ENCODE data around the gene ADCY5. TPM values are rescaled to one million over a fixed set of nuclear protein-coding genes. Genes with fewer than 3 reads are reported as not detected.

The ADCY5 gene
- total RNA-seq, 1 experiment from 2014 or later, result 1.4 TPM

DNA sequence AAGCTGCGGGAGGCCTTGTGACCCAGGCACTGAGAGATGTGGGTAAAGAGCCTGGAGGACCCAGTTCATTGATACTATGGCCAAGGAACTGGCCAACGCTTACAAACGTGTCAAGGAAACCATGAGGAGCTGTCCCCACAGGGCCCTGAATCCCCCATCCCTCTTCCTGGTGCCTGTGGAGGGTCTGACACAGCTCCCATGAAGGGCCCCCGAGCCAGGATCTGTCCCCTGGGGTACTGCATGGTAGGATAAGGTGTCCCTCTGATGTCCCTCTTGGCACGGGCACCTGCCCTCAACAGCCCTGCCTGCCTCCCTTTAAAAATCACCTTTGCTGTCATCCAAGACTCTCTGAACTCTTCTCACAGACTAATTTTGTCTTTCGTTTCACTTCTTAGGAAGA, 122.4 kb downstream of the ADCY5 start:
- no peak for DNase-seq (ENCODE audit: low read depth, low spot score)
- intact Hi-C loops (cut with micrococcal nuclease; ENCODE audit: unreplicated experiment), result loop anchor here (5.0 kb wide), 1 partner anchor 231 kb away; no protein-coding TSS in a partner anchor
- Histone ChIP-seq H3K36me3 (ENCODE audit: control insufficient read depth, insufficient read depth, low read length) (no peaks in the 10 kb centered on the region), H3K27ac (ENCODE audit: low read length) (no peak overlapping the region), H3K9me3 (ENCODE audit: control insufficient read depth, insufficient read depth, low read depth, low read length) (no peaks in the 10 kb centered on the region), H3K27me3 (ENCODE audit: control insufficient read depth, insufficient read depth, low read length) (0 out of 2 replicates have a peak, but pooled peaks cover 2% of the 10 kb centered on the region), H3K4me3 (ENCODE audit: low read depth in 2 of 2, low read length in 2 of 2) (no peak overlapping the region), H3K4me1 (ENCODE audit: control insufficient read depth, insufficient read depth, low read length) (peaks cover 4% of the 10 kb centered on the region; the same call in 1 of the 2 replicates)
- ChIA-PET CTCF (no interaction called here), POLR2A (interaction anchor here (0.7 kb wide), 1 partner anchor 202 kb away, joined by 3 read pairs; no protein-coding TSS in a partner anchor)
- TF ChIP-seq, protein P1, sequence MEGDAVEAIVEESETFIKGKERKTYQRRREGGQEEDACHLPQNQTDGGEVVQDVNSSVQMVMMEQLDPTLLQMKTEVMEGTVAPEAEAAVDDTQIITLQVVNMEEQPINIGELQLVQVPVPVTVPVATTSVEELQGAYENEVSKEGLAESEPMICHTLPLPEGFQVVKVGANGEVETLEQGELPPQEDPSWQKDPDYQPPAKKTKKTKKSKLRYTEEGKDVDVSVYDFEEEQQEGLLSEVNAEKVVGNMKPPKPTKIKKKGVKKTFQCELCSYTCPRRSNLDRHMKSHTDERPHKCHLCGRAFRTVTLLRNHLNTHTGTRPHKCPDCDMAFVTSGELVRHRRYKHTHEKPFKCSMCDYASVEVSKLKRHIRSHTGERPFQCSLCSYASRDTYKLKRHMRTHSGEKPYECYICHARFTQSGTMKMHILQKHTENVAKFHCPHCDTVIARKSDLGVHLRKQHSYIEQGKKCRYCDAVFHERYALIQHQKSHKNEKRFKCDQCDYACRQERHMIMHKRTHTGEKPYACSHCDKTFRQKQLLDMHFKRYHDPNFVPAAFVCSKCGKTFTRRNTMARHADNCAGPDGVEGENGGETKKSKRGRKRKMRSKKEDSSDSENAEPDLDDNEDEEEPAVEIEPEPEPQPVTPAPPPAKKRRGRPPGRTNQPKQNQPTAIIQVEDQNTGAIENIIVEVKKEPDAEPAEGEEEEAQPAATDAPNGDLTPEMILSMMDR (IDR thresholded peaks at IDR 0.05), result no peak
- TF ChIP-seq, protein P2, sequence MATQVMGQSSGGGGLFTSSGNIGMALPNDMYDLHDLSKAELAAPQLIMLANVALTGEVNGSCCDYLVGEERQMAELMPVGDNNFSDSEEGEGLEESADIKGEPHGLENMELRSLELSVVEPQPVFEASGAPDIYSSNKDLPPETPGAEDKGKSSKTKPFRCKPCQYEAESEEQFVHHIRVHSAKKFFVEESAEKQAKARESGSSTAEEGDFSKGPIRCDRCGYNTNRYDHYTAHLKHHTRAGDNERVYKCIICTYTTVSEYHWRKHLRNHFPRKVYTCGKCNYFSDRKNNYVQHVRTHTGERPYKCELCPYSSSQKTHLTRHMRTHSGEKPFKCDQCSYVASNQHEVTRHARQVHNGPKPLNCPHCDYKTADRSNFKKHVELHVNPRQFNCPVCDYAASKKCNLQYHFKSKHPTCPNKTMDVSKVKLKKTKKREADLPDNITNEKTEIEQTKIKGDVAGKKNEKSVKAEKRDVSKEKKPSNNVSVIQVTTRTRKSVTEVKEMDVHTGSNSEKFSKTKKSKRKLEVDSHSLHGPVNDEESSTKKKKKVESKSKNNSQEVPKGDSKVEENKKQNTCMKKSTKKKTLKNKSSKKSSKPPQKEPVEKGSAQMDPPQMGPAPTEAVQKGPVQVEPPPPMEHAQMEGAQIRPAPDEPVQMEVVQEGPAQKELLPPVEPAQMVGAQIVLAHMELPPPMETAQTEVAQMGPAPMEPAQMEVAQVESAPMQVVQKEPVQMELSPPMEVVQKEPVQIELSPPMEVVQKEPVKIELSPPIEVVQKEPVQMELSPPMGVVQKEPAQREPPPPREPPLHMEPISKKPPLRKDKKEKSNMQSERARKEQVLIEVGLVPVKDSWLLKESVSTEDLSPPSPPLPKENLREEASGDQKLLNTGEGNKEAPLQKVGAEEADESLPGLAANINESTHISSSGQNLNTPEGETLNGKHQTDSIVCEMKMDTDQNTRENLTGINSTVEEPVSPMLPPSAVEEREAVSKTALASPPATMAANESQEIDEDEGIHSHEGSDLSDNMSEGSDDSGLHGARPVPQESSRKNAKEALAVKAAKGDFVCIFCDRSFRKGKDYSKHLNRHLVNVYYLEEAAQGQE (IDR thresholded peaks at IDR 0.05; ENCODE audit: insufficient read depth in 1 of 2, low read depth in 2 of 2, low read length in 1 of 2), result no peak
- TF ChIP-seq TCF7L2 (IDR thresholded peaks at IDR 0.05; ENCODE audit: low read depth, low read length), result no peak
- no peak for TF ChIP-seq POLR2AphosphoS5 (IDR thresholded peaks at IDR 0.05; ENCODE audit: low read depth, low read length)
- no peak for TF ChIP-seq SIN3A (IDR thresholded peaks at IDR 0.05; ENCODE audit: borderline replicate concordance, insufficient read depth, low read depth, low read length)
- no peak for ATAC-seq
- no TSS peak for BruUV-seq (replicated peaks)
- in situ Hi-C loops (cut with HindIII; ENCODE audit: low pct_unique_long_range_greater_than_20kb, low sequenced_read_pairs), result no loop called here

DNA sequence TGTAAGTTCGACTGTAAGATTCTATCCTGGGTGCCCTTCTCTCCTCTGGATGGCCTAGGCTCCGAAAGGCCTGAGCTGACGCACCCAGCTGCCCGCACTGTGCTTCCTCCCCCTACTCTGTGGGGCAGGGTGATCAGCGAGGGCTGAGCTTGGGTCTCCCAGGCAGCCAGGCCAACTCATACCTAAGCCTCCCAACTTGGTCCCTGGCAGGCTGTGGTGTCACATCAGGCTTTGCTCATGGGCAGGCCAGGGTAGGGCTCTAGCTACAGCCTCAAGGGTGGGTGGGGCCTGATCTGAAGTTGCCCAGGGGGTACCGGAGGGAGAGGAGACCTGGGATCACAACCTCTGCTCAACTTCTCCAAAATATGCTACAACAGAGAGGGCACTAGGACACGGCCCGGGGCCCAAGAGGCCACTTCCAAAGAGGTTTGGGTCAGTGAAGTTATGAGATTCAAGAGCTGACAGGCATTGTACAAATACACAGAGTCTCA, 123.1 kb downstream of the ADCY5 start:
- Histone ChIP-seq H3K4me3 (ENCODE audit: low read depth in 2 of 2, low read length in 2 of 2) (no peak overlapping the region), H3K27ac (ENCODE audit: low read length) (no peak overlapping the region), H3K36me3 (ENCODE audit: control insufficient read depth, insufficient read depth, low read length) (no peaks in the 10 kb centered on the region), H3K27me3 (ENCODE audit: control insufficient read depth, insufficient read depth, low read length) (0 out of 2 replicates have a peak, but pooled peaks cover 2% of the 10 kb centered on the region), H3K9me3 (ENCODE audit: control insufficient read depth, insufficient read depth, low read depth, low read length) (no peaks in the 10 kb centered on the region), H3K4me1 (ENCODE audit: control insufficient read depth, insufficient read depth, low read length) (peaks cover 4% of the 10 kb centered on the region; the same call in 1 of the 2 replicates)
- no peak for ATAC-seq
- ChIA-PET POLR2A (no interaction called here), CTCF (no interaction called here)
- TF ChIP-seq, protein P2 (IDR thresholded peaks at IDR 0.05; ENCODE audit: insufficient read depth in 1 of 2, low read depth in 2 of 2, low read length in 1 of 2), result no peak
- TF ChIP-seq, protein P1 (IDR thresholded peaks at IDR 0.05), result no peak
- TF ChIP-seq TCF7L2 (IDR thresholded peaks at IDR 0.05; ENCODE audit: low read depth, low read length) (no peak), POLR2AphosphoS5 (IDR thresholded peaks at IDR 0.05; ENCODE audit: low read depth, low read length) (no peak), SIN3A (IDR thresholded peaks at IDR 0.05; ENCODE audit: borderline replicate concordance, insufficient read depth, low read depth, low read length) (no peak)
- DNase-seq (ENCODE audit: low read depth, low spot score), result no peak
- in situ Hi-C loops (cut with HindIII; ENCODE audit: low pct_unique_long_range_greater_than_20kb, low sequenced_read_pairs), result no loop called here
- intact Hi-C loops (cut with micrococcal nuclease; ENCODE audit: unreplicated experiment), result loop anchor here (5.0 kb wide), 1 partner anchor 231 kb away; no protein-coding TSS in a partner anchor
- no TSS peak for BruUV-seq (replicated peaks)

Measured in Panc1 (cell line).